ENCODE results near the gene UCK2. TPM values are rescaled to one million over a fixed set of nuclear protein-coding genes. Genes with fewer than 3 reads are reported as not detected.
A peak's percentile ranks its signal among the peaks of the same experiment; 100 is the strongest.

Gene UCK2
- total RNA-seq, 1 donor from 2014 or later, result 8.1 TPM

DNA sequence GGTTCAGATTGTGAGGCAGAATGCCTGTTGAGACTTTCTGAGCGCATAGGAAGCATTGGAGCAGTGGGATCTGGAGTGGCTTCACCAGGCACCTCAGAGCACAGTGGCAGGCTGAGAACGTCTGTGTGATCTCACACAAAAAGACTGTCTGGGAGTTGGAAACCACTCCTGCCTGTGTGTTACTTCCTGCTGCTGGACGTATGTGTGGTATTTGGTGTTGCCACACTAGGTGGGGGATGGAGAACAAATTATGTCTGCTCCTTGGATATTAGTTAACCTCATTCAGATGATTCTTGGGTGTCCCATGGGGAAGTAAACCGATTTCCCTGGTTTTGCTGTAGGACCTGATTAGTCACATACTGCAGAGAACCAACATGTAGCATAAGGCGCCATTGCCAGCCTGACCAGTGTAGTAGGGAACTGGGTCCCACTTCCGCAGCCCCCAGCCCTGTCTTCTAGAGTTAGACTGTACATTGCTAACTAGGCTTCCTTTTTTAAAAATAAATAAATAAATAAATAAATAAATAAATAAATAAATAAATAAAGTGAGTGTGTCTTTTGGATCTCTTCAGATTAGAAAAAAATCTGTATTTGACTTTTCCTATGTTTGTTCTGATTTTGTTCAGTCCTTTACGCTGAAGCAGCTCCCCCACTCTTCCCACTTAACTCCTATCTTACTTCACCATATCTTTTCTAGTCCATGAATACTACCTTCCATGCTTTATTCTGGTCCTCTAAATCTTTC, 26.9 kb downstream of the UCK2 start:
- ATAC-seq, result no peak

DNA sequence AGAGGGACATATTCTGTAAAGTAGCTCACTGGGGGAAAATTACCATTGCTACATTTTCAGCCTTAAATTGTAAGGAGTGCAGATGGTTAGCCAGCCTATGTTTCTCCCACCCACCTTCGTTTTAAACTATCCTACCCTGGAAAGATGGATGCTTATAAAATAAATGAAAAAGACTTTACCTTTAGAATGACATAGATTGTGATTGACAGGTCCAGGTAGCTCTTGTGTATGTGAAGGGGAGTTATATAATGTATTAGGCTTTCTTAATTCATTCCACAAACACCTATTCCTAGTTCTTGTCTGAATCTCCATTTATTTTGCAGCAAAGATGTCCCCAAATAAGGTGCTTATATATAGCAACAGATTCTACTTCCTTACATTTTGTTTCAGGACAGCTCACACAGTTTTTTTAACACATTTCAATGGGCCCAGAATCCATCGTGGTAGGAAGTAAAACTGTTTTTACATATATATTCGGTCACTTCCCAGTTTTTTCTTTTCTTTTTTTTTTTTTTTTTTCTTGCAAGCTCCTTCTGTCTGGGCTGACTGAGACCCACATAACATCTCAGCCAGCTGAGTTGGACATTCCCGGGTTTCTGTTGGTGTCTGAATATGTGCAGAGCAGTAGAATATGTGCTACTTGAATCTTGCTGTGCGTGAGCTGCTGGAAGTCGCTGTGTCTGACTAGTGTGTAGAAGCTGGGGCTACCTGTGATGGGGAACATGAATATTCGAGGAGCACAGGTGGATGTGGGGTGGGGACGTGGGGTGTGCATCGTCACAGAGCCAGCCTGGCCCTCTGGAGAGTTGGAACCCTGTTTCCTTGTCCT, 27.8 kb downstream of the UCK2 start:
- no peak for DNase-seq (ENCODE audit: low spot score)
- no peak for ATAC-seq

More for the DNA sequence above, 26.9 kb downstream of the UCK2 start:
- DNase-seq (ENCODE audit: low spot score), result no peak

DNA sequence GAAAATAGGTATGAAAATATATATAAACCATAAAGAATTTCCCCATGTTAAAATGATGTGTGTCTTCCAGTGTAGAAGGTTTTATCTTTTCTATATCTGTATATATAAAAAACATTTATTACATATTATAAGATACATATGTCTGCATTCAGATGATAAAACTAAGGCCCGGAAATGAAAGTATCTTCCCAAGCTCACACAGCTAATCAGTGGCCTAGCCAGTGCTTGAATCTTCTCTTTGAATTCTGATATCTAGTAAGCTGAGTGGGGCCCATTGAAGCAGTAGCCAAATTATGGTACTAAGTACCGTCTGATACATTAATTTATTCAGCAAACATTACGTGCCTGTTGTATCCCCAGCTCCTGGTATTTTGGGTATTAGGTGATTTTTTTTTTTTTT, 28.6 kb downstream of the UCK2 start:
- DNase-seq (ENCODE audit: low spot score) (no peak), ATAC-seq (no peak)

DNA sequence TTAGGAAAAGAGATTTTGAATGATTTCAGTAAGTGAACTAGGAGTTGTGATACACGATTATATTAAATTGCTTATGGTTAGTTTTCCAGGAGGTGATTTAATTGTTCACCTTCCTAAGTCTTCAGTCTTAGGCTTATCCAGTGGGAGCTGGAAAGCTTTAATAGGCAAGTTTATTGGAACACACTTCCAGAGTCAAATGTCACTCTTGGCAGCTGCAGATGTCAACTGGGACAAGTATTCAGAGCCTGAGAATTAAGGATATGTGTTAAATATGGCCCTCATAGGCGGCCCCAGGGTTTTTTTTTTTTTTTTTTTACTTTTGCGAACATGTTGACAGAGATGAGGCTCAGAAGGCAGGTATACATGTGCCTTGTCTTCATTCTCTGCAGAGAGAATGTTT, 29.2 kb downstream of the UCK2 start:
- DNase-seq (ENCODE audit: low spot score) (no peak), ATAC-seq (no peak)

DNA sequence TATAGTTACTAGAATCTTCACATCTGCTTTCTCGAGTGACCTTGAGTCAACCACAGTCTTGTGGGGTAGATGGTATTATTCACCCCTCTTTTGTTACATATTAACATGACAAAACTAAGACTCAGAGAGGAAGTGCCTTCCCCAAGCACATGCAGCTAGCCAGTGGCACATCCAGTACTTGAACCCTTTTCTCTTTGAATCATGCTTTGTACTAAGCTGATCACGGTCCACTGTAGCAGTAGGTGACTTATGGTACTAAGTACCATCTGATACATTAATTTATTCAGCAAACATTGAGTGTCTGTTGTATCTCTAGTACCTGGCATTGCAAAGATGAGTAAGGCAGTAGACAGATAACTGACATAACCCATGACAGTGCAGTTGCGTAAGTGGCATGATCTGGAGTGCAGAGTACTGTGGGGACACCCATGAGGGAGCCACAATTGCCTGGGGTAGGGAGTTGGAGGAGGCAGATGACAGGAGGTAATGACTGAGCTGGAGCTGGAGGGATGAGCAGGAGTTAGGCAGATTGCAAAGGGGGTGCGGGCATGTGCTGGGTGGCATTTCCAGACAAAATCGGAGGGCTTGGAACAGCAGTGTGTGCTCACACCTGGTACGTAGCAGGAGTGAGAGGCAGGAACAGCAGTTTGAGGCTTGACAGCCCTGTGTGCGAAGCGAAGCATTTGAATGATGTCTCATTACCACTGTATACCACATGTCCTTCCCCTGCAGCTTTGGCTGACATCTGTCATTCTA, 29.8 kb downstream of the UCK2 start:
- peak; percentile 55 for ATAC-seq
- peak; percentile 54 for DNase-seq (ENCODE audit: low spot score)

DNA sequence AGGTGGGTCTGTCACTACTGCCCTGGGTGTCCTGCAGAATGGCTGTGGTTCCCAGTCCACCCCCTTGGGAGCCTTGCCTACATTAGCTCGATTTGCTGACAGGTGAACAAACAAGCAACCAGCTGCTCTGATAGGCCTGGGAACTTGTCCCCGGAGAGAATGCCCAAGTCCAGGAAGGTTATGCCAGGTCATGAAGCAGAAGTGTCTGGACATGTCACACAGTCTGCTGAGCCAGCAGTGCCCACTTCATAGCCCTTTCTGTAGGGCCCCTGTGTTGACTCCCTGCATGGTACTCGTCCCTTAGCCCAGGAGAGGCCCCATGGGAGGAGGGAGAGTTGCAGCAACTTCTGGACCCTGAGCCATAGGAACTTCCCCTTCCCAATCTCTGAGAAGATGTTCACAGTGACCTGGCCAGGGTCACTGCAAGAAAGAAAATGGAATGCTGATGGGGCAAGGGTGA, 31.0 kb downstream of the UCK2 start:
- DNase-seq (ENCODE audit: low spot score) (peak; percentile 87), ATAC-seq (peak; percentile 93)

DNA sequence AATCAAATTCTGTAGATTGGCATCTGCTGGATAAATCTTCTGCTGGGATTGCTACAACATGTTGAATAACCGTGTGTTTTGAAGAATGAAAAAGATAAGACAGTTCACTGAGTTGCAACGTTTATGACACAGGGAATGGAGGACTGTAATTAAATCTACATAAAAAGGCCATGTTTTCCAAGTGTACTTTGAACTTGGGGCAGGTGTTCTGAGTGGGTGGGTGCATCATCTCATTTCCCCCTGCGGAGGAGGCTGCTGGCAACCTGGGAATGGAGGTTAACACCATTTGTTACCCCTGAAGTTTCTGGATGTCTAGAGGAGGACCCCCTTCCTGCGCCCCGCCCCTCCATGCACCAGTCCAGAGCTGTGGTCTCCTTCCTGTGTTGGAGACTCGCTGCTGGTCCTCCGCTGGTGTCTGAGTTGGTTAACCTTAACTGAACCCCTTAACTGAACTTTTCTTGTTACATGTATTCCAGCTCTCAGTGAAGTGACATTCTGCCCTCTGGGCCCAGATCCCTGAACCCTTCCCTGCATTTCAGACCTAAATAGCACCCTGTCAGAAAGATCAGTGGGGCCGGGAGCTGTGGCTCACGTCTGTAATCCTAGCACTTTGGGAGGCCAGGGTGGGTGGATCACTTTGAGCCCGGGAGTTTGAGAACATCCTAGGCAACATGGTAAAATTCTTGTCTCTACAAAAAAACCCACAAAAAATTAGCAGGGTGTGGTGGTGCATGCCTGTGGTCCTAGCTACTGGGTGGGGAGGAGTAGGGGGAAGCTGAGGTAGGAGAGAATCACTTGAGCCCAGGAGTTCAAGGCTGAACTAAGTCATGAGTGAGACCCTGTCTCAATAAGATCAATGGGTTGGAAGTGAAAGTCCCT, 31.8 kb downstream of the UCK2 start:
- no peak for DNase-seq (ENCODE audit: low spot score)
- no peak for ATAC-seq

DNA sequence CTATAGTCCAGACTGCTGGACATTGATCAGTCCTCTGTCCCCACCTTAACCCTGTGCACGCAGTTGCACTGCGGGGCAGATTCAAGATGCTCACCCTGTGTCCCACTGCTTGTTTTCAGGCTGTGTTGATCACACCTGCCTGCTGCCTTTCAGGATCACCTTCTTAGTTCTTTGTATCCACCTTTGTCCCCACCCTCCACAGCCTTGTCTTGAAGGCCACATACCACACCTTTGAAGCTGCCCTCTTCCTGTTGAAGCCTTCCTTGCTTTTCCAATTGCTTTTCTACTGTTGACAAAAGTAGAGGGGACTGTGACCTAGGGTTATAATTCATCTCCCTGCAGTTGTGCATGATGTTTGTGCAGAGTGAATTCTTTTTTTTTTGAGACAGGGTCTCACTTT, 32.7 kb downstream of the UCK2 start:
- no peak for DNase-seq (ENCODE audit: low spot score)

DNA sequence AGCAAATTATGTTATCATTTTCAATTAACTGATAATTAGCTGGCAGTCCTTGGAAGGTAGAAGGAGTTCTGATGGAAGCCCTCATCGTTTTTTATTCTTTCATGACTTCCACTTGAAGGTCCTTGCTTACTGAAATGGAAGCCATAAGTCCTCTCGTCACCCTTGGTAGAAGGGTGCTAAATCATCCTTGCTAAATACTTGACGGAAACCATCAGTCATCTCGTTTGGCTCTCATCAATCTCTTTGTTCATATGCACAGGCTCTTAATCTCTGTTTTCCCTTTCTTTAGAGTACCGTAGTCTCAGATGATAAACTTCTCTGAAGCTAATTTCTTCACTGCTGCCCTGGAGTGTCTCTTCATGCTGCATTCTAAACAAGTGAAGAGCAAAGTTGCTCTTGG, 34.5 kb downstream of the UCK2 start:
- ATAC-seq (no peak), DNase-seq (ENCODE audit: low spot score) (no peak)

More for the DNA sequence above, 32.7 kb downstream of the UCK2 start:
- no peak for ATAC-seq

DNA sequence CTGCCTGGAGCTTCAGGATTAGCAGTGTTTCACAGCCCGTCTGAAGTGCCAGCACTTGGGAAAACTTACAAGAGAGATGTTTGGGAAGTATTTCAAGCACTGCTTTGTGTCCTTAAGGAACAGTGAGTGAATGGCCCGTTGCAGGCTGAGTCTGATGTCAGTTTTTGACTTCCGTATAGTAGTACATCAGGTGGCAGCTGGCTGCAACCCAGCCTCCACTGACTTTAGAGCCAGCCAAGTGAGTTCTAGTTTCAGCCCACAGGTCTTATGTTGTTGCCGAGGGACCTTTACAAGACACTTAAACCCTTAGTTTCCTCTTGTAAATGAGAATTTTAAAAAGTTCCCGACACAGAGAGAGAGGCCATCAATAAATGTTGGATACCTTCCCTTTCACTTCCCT, 35.0 kb downstream of the UCK2 start:
- ATAC-seq, result no peak
- no peak for DNase-seq (ENCODE audit: low spot score)

DNA sequence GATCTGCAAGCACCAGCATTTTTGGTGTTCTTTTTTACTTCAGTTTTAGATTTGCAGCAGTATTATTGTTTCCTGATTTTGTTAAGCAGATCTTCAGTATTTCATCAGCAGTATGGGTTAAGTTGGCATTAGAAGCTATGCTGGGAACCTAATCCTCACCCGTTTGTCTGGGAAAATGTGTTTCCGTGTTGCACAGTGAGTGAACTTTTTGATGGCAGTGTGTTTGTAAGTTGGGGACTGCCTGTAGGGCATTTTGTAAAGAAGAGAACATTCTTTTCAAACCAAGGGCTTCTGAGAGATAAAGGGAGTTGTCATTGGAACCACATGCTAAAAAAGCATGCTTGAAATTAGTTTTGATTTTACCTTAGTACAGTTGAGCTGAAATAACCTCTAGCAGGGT, 35.9 kb downstream of the UCK2 start:
- DNase-seq (ENCODE audit: low spot score) (no peak), ATAC-seq (no peak)

DNA sequence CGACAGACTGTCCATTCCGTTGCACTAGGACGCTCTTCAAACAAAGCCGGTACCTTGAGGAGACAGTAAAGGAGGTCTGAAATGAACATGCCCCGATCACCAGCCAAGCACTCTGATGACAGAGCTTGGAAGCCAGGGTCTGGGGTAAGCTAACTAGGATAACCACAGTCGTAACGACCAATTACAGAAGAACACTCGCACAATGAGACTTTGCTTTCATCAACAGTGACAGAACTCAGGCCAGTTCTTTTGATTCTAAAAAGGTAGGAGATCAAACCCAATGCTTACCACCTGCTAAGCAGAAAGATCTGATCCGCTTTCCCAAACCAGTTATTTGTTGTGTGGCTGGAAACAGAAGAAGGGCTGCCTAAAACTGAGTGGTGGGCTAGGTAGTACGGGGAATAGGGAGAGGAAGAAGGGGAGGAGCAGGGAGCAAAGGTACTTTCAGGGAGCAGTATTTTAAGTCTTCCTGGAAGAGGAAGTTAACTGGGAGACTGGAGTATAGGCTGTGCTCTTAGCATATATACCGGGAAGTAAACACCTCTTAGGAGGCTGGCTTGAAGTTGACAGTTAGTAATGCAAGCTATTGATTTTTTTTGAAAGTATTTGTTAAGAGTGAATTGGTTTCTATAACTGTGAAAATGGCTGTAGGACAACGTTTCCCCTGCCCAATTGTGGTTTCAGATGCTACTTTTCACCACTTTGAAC, 38.4 kb downstream of the UCK2 start:
- no peak for ATAC-seq
- DNase-seq (ENCODE audit: low spot score), result no peak

DNA sequence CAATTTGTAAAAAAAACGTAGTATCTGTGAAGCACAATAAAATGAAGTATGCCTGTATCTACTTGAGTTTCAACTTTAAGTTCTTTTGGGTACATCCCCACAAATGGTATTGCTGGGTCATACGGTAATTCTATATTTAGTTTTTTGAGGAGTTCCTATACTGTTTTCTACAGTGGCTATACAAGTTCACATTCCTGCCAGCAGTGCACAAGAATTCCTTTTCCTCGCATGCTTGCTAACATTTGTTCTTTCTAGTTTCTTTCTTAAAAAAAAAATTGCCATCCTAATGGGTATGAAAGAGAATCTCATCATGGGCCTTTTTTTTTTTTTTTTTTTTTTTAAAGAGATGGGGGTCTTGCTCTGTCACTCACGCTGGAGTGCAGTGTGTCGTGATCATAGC, 41.9 kb downstream of the UCK2 start:
- DNase-seq (ENCODE audit: low spot score), result no peak
- no peak for ATAC-seq

DNA sequence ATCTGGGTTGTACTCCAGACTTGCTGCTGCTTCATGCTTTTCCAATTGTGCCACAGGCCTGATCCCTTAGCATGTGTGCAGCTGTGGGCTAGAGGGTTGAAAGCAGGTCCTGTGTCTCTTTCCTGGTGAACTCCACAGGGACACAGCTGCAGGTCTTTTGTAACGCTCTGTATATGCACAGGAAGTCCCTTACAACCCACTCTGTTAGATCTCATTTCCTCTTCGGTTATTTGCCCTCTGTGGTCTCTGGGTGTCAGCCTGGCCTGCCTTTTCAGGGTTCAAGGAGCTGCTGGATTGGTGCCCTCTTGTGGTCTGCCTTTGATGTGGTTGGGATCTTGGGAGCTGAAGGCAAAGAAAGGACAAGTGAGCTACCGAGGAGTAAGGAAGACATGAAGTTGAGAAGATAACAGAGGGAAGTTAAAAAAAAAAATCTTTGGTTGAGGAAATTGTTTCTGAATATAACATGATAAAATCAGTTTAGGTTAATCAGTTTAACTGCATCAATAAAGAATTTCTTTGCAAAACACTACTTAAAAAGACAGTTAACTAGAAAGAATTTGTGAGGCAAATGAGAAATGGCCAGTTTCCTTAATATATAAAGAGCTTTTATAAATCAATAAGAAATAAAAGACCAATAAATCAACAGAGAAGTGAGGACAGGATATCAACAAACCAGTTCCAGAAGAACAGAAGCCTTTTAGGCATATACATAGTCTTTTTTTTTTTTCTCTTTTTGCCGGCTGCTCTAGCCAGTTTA, 44.1 kb downstream of the UCK2 start:
- peak; percentile 56 for DNase-seq (ENCODE audit: low spot score)
- peak; percentile 82 for ATAC-seq

DNA sequence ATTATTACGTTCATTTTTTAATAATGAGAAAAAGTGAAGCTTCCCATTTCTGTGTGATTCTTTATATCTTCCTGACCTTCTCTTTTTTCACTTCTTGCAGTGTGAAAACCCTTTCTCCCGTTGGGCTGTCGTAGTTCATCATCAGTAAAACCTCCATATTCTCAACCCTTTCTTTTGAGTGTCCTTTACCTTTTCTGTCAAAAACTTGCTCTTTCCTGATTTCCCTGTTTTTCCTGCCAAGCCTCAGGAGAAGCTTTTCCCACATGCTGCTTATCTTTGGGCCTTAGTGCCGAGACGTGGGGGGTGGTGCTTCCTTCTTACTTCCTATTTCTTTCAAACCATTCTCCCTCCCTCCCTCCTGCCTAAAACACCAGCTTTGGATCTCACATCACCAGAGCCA, 46.1 kb downstream of the UCK2 start:
- no peak for ATAC-seq
- no peak for DNase-seq (ENCODE audit: low spot score)

DNA sequence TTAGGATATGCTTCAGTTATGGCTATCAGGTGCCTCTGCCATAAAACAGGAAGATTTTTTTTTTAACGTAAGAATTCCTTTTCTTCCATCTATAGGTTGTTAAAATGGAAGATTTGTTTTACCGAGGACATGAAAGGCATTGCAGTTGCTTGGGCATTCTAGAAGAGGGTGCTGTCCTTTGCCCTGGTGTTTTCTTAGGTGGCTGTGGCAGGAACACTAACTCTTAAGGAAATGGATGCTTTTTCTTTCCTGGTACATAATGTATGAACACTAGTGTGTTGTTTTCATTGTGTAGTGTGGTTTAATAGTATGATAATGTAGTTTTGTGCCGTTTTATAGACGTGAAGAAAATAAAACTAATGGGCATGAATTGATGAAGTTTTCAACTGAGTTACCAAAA, 47.2 kb downstream of the UCK2 start:
- no peak for DNase-seq (ENCODE audit: low spot score)
- no peak for ATAC-seq

DNA sequence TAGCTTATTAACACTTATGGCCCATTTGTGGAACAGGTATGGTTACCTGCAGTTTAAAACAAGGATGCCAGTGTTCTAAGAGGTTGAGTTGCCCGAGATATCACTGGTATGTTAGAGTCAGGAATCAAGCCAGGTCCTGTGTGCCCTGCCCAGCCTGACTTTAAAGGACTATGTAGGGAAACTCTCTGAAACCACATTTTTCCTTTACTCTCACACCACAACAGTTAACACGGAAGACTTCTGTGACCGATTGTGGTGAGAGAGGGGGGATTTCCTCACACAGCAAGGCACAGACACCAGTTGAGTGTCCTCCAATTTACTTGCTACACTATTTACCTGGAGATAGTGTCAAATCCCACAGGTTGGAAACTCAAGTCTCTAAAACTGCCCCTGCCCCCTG, 47.8 kb downstream of the UCK2 start:
- ATAC-seq, result no peak
- no peak for DNase-seq (ENCODE audit: low spot score)

DNA sequence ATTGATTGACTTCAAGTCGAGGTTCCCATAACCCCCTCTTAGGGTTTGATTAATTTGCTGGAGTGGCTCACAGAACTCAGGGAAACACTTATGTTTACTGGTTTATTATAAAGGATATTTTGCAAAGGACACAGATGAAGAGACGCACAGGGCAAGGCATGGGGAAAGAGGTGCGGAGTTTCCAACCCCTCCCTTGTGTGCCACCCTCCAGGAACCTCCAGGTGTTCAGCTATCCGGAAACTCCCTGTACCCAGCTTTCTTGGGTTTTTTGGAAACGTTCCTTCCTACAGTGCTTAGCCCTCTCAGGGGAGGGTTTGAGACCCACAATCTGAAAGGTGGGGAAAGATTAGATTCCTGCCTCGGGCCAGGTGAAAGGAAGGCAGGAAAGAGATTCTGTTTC, 48.2 kb downstream of the UCK2 start:
- no peak for ATAC-seq
- no peak for DNase-seq (ENCODE audit: low spot score)

DNA sequence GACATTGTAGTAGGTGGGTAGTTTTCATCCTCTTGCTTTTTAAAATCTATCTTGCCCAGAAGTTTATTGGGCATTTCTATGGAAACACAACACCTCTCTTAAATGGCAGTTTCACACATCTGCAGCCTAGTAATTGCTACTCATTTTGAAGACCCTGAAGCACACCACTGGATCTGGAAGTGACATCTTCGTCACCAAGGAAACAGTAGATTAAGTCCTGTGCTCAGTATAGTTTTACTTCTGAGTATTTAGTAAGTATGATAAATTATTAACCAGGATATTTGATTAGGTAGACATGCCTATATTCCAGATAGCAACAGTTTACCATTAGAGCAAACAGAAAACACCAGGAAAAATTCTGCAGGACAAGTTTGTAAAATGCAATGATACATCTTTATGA, 48.7 kb downstream of the UCK2 start:
- ATAC-seq, result peak; percentile 33
- DNase-seq (ENCODE audit: low spot score), result no peak
